Activated naive CD8-positive, alpha-beta T cell treated with anti-CD3 and anti-CD28 coated beads, Interleukin-2, amount 10 ng/mL, durations not matched to agents 7 days and 5 days (primary cell): ENCODE data around the gene CCDC30. TPM values are rescaled to one million over a fixed set of nuclear protein-coding genes. Genes with fewer than 3 reads are reported as not detected.

ENCODE experiments used
- ATAC-seq: fragments of 150-1000 bp; cut with Tn5 transposase; one replicate; pipeline ENCODE4 v1.10.0; 2021; ENCODE audit warnings: low read depth, moderate library complexity
- POLR2A ChIA-PET: fragments of 350-600 bp; sonication (Branson Sonifier 250); formaldehyde crosslinking; loops from one replicate; lab custom pipeline; 2021; ENCODE audit warnings: antibody characterized with exemption; lab: Charles Lee
- DNase-seq: peaks from one replicate; pipeline ENCODE4 v3.0.0; 2021
- H3K27ac Mint-ChIP-seq: one replicate; pipeline ENCODE4 v1.8.0; 2022; ENCODE audit warnings: mild to moderate bottlenecking, mixed read lengths
- H3K27me3 Mint-ChIP-seq: one replicate; pipeline ENCODE4 v1.8.0; 2022; ENCODE audit warnings: mild to moderate bottlenecking, moderate library complexity, mixed read lengths
- H3K36me3 Mint-ChIP-seq: one replicate; pipeline ENCODE4 v1.8.0; 2021; ENCODE audit warnings: mild to moderate bottlenecking, mixed read lengths
- H3K4me1 Mint-ChIP-seq: one replicate; pipeline ENCODE4 v1.8.0; 2021; ENCODE audit warnings: mixed read lengths
- H3K4me3 Mint-ChIP-seq: one replicate; pipeline ENCODE4 v1.8.0; 2022; ENCODE audit warnings: mild to moderate bottlenecking, moderate library complexity, mixed read lengths
- H3K9me3 Mint-ChIP-seq: one replicate; pipeline ENCODE4 v1.8.0; 2021; ENCODE audit warnings: mixed read lengths
- total RNA-seq, 2 experiments: library from RNA; stranded (reverse); gene quantifications; one replicate each; pipeline ENCODE4 v1.2.3, GENCODE V29; 2021

The CCDC30 gene
- total RNA-seq, 2 experiments from 2014 or later: 2.8 to 3.1 TPM

DNA sequence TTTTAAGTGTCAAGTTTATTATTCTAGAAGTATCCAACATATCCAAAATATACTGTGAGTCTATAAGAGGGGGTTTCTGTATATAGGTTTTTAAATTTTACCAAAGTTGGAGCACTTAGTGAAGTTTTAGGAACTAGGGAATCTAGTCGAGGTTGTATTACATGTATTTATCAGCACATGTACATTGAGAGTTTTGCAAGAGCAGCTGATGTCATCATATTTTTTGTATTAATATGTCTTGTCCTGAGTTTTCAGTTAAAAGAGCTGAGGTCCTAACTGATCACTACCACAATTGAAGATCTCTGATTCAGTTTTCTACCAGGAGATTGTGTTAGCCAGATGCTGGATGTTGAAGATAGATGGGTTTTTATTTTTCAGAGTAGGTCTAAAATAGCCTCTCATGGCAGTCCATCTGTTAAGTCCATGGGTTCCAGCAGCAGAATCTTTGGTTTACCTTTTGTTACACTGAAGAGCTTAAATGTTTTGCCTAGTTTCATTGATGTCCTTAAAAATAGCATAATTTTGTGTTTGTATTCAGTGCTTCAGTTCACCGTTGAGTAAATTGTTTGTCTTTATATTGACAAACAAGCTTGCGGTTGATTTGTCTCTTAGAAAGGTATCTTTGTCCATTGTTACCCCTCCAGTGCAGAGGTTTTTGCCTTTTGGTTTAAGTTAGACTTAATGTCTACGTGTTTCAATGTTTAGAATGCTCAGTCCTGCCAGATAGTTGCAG, 235.2 kb downstream of the CCDC30 start:
- Mint-ChIP-seq H3K27me3 (no peaks in the 10 kb centered on the region), H3K27ac (peak overlapping the region; percentile 5), H3K9me3 (no peaks in the 10 kb centered on the region), H3K4me3 (no peak overlapping the region), H3K4me1 (peaks cover 17% of the 10 kb centered on the region), H3K36me3 (peaks cover 70% of the 10 kb centered on the region)
- no peak for DNase-seq
- ATAC-seq: no peak
- POLR2A ChIA-PET: no interaction called here

DNA sequence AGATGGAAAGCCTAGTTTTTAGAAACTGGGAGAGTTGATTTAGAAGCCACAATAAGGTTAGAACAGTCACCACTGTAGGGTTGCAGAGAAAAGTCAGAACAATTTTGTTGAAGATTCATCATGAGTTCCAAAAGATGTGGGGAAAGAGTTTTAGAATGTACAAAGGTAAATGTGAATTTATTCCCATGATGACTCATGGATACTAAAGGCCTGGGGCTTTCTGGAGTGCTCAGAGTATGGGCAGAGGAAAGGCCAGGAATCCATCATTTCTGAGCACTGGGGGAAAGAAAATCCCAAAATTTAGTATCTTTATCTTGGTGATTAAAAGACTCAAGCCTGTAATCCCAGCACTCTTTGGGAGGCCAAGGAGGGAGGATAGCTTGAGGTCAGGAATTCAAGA, 236.9 kb downstream of the CCDC30 start:
- POLR2A ChIA-PET: no interaction called here
- Mint-ChIP-seq H3K4me1 (peaks cover 9% of the 10 kb centered on the region), H3K4me3 (no peak overlapping the region), H3K36me3 (peaks cover 75% of the 10 kb centered on the region), H3K27me3 (no peaks in the 10 kb centered on the region), H3K9me3 (no peaks in the 10 kb centered on the region), H3K27ac (no peak overlapping the region)
- no peak for ATAC-seq
- no peak for DNase-seq

DNA sequence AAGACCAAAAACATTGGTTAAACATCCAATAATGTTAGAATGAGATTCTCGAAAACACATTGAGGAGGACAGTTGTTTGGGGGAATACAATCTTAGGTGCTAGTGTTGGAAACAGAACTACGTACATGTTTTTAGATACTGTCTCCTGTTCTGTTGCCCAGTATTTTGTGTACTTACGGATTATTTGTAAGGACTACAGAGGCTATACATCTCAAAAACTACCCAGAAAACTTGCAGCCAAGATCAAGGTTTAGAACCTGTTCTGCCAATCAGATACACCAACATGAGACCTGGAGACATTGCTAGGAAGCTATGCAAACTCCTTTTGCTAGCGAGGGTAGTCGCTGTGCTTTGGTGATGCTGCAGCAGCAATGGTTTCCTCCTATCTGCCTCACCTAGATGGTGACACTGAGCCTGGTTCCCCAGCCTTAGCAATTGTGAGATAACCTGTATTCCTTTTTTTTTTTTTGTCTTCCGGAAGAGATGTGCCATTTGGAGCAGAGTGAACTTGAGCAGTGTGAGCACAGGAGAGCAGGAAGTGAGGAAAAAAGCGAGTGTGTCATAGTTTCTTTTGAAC, 240.9 kb downstream of the CCDC30 start:
- DNase-seq (no peak), ATAC-seq (no peak)
- no peak overlapping the region for H3K4me3 Mint-ChIP-seq
- no peaks in the 10 kb centered on the region for H3K9me3 Mint-ChIP-seq
- H3K27ac Mint-ChIP-seq: no peak overlapping the region
- peaks cover 78% of the 10 kb centered on the region for H3K36me3 Mint-ChIP-seq
- POLR2A ChIA-PET: no interaction called here
- no peaks in the 10 kb centered on the region for H3K27me3 Mint-ChIP-seq
- peaks cover 2% of the 10 kb centered on the region for H3K4me1 Mint-ChIP-seq

Other genes with a start within 250 kb of the CCDC30 start
- 10 to 100 TPM; 59.1 to 61.1 TPM for gene FOXJ3, start 128.1 kb upstream of the CCDC30 start, total RNA-seq
- gene RIMKLA, start 82.5 kb upstream of the CCDC30 start, total RNA-seq: 1 to 10 TPM; 3.6 to 3.7 TPM
- gene ZMYND12, start 7.3 kb upstream of the CCDC30 start, total RNA-seq: under 1 TPM; 0.44 to 0.79 TPM
- gene PPCS, start 6.7 kb upstream of the CCDC30 start, total RNA-seq: 10 to 100 TPM; 51.6 to 52.1 TPM
- 10 to 100 TPM; 90.3 to 98.6 TPM for gene PPIH, start 195.1 kb downstream of the CCDC30 start, total RNA-seq
- 100 to 1,000 TPM; 529 to 531 TPM for gene YBX1, start 219.1 kb downstream of the CCDC30 start, total RNA-seq